Lung (tissue), 12 donors: ENCODE data around the gene ITIH3. TPM values are rescaled to one million over a fixed set of nuclear protein-coding genes. Genes with fewer than 3 reads are reported as not detected.

Experiments
- ATAC-seq: fragments of 200-7000 bp; cut with Tn5 transposase; one replicate; pipeline ENCODE4 v1.9.1; 2020; ENCODE audit warnings: moderate number of reproducible peaks; ENCODE audit not compliant: insufficient read depth, low FRiP score
- DNase-seq, 3 donors: peaks; one replicate each; pipeline ENCODE4 v3.0.0-alpha.2; 2013 to 2017
- H3K27ac ChIP-seq, 2 donors: one replicate each; pipeline ENCODE4 v1.5.1; 2013; ENCODE audit warnings: mild to moderate bottlenecking in 2 of 2, moderate library complexity in 2 of 2, control low read depth in 1 of 2, inconsistent platforms in 1 of 2, low read depth in 1 of 2, low read length in 1 of 2
- H3K27me3 ChIP-seq, 3 donors: one replicate each; pipeline ENCODE4 v1.5.1; 2013; ENCODE audit warnings: low read length in 2 of 3; ENCODE audit not compliant: control insufficient read depth in 3 of 3, insufficient read depth in 3 of 3
- H3K36me3 ChIP-seq, 4 donors: one replicate each; pipeline ENCODE4 v1.5.1; 2013; ENCODE audit warnings: low read length in 4 of 4, mild to moderate bottlenecking in 1 of 4, moderate library complexity in 1 of 4; ENCODE audit not compliant: control insufficient read depth in 4 of 4, insufficient read depth in 4 of 4
- H3K4me1 ChIP-seq, 5 donors: one replicate each; pipeline ENCODE4 v1.5.1; 2013; ENCODE audit warnings: low read length in 5 of 5, mild to moderate bottlenecking in 2 of 5, moderate library complexity in 1 of 5; ENCODE audit not compliant: control insufficient read depth in 5 of 5, insufficient read depth in 5 of 5
- H3K4me3 ChIP-seq: one replicate; pipeline ENCODE4 v1.5.1; 2013; ENCODE audit warnings: mild to moderate bottlenecking, control low read depth, moderate library complexity
- H3K9ac ChIP-seq, 2 donors: one replicate each; pipeline ENCODE4 v1.5.1; 2013; ENCODE audit warnings: low read length in 2 of 2, control low read depth in 1 of 2; ENCODE audit not compliant: insufficient read depth in 1 of 2
- H3K9me3 ChIP-seq, 4 donors: one replicate each; pipeline ENCODE4 v1.5.1; 2013; ENCODE audit warnings: low read length in 3 of 4, mild to moderate bottlenecking in 1 of 4, moderate library complexity in 1 of 4; ENCODE audit not compliant: control insufficient read depth in 4 of 4, insufficient read depth in 3 of 4
- CTCF ChIP-seq: IDR thresholded peaks from 2 replicates; pipeline ENCODE4 v1.5.1; 2012; ENCODE audit warnings: mild to moderate bottlenecking; ENCODE audit errors: control extremely low read depth, extremely low read depth
- WGBS, 2 donors: extraction: QIAGEN DNeasy Blood & Tissue Kit; methylation state at CpG; one replicate each; pipeline ENCODE4 v1.1.7; 2013; 5-methylcytosine and 5-hydroxymethylcytosine counted together
- polyA plus RNA-seq, 2 donors: library from polyadenylated mRNA; stranded (reverse); fragments of 200-250 nt; gene quantifications; one replicate each; pipeline ENCODE4 v1.2.1, GENCODE V29; 2013
- total RNA-seq, 2 donors: library from RNA; depleted of rRNA in 1 of 2; stranded (reverse); fragments of >200 nt in 1 of 2; gene quantifications; one replicate each; pipeline ENCODE4 v1.2.1, GENCODE V29; 2014 to 2021
- donor health status: control.
- donor health status: control.
- donor health status: Bipolar disorder and iron deficiency.
- donor health status: healthy.
- donor health status: DM: yes; HTN: yes; CAD: no.

ITIH3 gene
- total and polyA plus RNA-seq, 4 donors, result 0.54 to 3.2 (median 1.7) TPM

DNA sequence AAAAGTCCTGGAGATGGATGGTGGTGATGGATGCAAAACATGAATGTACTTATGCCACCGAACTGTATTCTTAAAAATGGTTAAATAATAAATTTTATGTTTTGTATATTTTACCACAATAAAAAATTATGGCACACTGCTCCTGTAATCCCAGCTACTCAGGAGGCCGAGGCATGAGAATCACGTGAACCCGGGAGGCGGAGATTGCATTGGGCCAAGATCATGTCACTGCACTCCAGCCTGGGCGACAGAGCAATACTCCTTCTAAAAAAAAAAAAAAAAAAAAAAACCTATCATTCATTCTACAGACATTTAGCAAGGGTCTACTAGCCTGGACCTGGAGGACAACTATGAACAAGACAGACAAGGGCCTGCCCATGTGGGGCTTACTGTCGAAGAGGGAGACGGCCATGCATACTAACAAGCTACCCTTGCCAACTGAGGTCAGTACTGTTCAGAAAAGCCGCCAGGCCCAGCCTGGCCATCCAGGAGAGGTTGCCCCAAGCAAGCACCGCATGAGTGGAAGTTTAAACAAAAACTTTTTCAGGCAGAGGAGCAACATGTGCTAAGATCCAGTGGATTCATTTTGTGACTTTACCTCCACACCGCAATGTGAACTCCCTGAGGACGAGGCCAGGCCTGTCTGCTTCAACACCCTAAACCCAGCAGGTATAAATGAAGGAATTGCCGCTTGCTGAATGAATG is 21.1 kb upstream of the ITIH3 start:
- DNase-seq, result no peak
- Histone ChIP-seq H3K9ac (no peak overlapping the region), H3K36me3 (no peaks in the 10 kb centered on the region)

GRCh38 chr3:52774066-52774713 is 20.4 kb upstream of the ITIH3 start:
- Histone ChIP-seq H3K9me3 (peaks cover 0 to 2% (median 0%) of the 10 kb centered on the region in 4 donors), H3K27ac (no peak overlapping the region), H3K27me3 (no peaks in the 10 kb centered on the region), H3K36me3 (no peaks in the 10 kb centered on the region), H3K4me1 (peaks cover 0 to 9% (median 4%) of the 10 kb centered on the region in 5 donors), H3K9ac (no peak overlapping the region), H3K4me3 (no peak overlapping the region)
- WGBS, 2 donors, result 78 to 86% methylated on average over 8 of the region's 8 CpGs
- ATAC-seq (no peak), DNase-seq (no peak)
- TF ChIP-seq CTCF, result no peak

More for the DNA sequence above, 21.1 kb upstream of the ITIH3 start:
- Histone ChIP-seq H3K9me3 (peaks cover 0 to 2% (median 0%) of the 10 kb centered on the region in 4 donors), H3K27me3 (no peaks in the 10 kb centered on the region), H3K27ac (no peak overlapping the region), H3K4me3 (no peak overlapping the region), H3K4me1 (peaks cover 0 to 9% (median 4%) of the 10 kb centered on the region in 5 donors)
- ATAC-seq, result no peak
- WGBS, 2 donors, result 94 to 96% methylated on average over 13 of the region's 13 CpGs
- TF ChIP-seq CTCF, result no peak

GRCh38 chr3:52774901-52775864 is 19.4 kb upstream of the ITIH3 start:
- TF ChIP-seq CTCF, result no peak
- WGBS, 2 donors, result 35 to 57% methylated on average over 6 of the region's 6 CpGs
- DNase-seq (peak in 1 of 3 donors; percentile 13), ATAC-seq (no peak)
- Histone ChIP-seq H3K9me3 (peaks cover 0 to 2% (median 0%) of the 10 kb centered on the region in 4 donors), H3K4me1 (peaks cover 0 to 2% (median 0%) of the 10 kb centered on the region in 5 donors), H3K9ac (no peak overlapping the region), H3K4me3 (no peak overlapping the region), H3K36me3 (no peaks in the 10 kb centered on the region), H3K27ac (no peak overlapping the region), H3K27me3 (no peaks in the 10 kb centered on the region)
